Stimulated activated CD8-positive, alpha-beta memory T cell treated with anti-CD3 and anti-CD28 coated beads, Interleukin-7, amount 100 ng/mL, for 4 hours (primary cell): Measurements from ENCODE around the gene LPIN1.
"Not testable (repeated sequence)": the region's sequence is repeated elsewhere in the genome, so short reads cannot be mapped to it uniquely, and the experiment has no call there.

Experiments
- DNase-seq, 2 donors: peaks; one replicate each; pipeline ENCODE4 v3.0.0-alpha.2; 2020; ENCODE audit warnings: low read depth in 2 of 2

Gene LPIN1

DNA sequence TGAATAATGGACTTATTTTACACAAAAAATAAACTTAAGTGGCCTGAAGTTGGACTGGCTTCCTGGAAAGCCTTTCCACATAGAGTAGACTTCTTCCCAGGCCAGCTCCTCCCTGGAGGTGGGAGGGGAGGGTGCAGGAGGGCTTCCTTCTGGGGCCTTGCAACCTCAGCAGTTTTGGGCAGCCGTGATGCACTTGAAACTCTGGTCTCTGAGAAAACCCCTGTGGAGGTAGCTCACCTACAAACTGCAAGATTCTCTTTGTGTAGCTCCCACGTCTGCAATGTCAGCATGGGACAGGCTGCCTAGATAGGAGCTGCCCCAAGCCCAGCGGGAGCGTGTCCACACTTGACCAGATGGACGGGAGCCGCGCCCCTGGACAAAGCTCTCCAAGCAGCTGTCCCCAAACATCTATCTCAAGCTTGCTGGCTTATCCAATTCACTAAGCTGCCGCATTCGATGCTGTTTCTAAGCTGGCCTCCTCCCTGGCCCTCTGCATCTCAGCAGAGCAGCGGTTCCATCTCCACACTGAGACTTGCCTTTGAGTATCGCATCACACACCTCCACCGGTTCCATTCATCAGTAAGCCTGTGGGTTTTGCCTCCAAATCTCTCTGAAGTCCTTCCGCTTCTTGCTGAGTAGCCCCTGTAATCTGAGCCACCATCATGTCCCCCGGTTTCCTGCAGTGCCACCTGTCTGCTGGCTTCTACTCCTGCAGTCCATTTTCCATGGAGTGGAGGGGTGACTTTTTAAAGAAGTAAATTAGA lies 1.6 kb upstream of the LPIN1 start:
- no peak for DNase-seq

DNA sequence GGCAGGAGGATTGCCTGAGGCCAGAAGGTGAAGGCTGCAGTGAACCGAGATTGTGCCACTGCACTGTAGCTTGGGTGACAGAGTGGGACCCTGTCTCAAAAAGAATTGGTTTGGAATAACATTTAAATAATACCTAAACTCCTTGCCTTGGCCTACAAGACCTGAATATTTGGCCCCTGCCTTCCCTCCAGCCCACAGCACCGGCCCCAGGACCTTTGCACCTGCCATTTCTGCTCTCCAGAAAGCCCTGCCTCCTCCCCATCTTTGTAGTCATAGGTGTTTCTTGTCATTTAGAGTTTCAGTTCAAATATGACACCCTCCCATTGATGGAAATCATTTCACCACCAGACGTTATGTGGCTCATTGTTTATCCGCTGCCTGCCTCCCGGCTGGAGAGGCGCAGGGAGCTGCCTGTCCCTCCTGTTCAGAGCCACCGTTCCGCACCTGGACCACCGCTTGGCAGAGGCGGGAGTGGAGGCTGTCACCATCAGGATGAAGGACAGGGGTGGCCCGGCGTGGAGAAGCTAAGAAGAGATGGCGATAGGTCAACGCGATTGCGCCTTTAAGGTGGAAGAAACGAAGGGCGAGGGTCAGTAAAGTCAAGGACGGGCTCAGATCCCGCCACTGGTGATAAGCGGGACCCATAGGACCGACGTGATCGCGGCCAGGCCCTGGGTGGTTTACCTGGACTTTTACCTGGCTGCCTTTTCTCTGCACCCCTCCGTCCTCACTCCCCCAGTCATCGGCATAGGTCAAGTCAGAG lies 638 bp upstream of the LPIN1 start:
- DNase-seq, result no peak

DNA sequence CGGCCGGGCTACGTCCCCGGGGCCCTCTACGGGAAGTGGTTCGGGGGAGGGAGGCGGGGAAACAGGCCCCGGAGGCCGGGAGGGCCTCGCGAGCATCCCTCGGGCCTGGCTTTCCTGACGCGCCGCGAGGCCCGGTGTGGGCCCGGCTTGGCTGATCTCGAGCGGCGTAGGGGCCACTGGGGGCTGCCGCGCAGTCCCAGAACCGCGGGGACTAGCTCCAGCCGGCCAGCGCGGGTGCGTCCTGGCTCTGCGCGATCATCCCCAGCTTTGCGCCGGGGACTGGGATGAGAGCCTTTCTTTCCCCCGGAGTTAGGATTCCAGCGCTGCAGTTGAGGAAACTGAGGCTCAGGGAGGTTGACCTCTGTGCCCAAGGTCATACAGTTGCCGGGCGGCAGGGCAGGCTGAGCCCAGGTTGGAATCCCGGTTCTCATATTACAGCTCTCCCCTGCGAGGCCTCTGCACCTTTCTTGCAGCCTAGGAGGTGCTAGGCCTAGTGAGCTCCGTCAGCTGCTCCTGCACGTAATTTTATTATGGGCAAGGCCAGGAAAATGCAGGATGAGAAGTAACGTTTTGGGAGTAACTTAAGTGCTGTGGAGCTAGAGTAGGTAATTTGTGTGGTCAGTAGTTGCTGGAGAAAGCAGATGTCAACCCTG lies 501 bp downstream of the LPIN1 start:
- no peak for DNase-seq

DNA sequence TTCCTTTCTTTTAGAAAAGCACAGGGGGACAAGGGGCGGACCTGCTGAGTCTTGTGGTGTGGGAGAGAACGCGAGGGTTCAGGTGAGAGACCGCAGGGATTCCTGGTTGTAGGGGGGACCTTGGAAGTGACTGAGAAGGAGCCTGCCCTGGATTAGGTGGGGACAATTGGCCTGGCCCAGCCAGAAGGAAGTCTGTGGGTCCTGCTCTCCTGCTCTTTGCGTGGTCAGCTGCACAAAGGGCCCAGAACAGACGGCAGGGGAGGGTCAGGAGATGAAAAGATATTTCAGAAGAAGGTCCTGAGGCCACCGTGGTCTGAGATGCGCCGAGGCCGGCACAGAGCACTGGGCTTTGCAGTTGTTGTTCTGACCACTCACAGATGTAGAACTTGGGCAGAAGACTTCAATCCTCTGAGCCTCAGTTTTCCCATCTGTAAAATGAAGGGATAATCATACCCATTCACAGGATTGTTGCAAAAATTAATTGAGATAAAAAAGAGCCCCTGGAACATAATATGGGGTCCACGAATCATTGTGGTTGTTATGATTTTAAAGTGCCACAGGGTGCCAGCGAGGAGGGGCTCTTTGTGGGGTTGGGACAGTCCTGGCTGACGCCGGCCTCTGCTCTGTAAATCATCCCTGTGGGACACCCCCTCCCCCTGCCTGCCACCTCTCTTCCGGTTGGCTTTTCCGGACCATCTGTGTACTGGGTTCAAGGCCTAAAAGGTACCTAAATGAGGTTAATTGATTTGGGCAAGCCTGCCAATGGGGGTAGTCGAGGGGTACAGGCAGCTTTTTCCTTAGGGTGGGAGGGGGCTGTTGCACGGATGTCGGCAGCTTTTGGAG lies 1.8 kb downstream of the LPIN1 start:
- no peak for DNase-seq

DNA sequence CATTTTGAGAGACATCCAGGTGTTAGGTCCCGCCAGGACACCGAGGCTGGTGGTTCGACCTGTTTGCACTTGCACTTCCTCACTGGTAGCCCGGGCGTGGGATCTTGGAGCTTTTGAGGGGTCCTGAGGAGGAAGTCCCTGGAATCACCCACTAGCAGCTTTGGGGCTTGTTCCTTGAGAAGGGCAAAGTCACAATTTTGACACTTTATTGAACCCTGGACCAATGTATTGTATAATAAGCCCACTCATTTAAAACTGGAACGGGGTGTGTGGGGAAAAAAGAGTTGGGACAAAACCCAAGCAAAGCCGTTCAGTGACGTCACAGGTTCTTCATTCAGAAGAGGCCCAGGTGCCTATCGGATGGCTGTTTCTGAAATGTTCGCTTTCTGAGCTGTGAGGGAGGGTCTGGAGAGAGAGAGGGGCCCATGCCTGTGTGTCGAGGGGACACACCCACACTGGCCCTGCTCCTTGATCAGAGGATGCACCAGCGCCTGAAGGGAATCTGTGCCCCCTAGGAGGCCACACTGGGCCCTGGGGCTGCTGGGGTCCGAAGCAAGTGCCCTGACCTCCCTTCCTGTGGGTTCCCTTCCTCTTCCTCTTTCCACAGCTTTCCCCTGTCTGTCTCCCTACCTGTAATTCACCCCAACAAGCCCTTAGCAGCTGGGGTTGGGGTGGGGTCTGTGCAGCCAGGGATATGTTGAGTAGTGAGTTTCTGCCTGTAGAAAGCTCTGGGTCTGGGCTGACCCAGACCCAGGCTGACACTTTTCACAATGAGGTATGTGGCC lies 2.6 kb downstream of the LPIN1 start:
- no peak for DNase-seq

DNA sequence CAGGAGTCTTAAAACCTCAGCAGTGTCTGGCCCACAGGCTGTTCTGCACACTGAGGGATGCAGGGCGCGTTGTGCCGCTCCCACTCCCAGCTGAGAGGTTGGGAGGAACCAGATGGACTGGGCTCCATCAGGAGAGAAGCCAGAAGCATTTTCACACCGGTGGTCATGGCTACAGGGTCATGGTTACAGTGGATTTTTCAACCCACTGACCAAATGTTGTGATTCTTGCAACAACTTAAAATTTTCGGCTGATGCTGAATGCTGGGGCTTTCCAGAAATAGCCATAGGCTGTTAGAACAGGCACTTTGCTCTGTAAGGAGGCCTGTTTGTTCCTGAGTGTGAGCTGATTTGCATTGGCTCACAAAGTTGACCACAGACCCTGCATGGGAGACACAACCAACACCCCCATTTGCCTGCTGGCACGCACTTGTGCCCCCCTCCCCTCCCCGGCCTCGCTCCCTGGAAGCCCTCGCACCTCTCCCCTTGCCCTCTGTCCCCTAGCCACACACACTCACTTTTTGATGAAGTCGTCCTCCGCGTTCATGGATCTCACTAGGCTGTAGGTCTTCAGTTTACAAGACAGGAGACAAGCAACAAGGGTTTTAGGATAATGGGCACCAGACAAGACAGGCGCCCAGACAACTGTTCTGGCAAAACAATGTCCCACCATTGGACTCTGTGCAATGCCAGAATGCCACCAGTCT lies 3.4 kb downstream of the LPIN1 start:
- no peak for DNase-seq

DNA sequence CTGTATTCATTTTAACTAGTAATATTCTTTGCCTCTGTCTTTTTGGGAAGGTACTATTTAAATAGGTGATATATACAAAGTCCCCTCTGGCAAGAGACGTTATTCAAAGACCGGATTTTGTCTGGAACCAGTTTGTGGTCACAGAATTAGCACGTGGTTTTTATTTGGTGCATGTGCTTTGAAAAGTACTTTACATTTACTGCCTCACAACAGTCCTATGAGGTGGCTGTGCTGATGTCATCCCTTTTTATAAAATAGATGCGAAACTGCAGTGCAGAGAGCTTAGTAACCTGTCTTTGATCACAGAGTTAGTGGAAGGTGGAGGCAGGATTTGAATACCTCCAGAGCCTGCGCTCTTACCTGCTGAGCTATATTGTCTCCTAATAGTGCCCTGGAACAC lies 4.0 kb downstream of the LPIN1 start:
- peak; percentile 28 to 53 for DNase-seq

DNA sequence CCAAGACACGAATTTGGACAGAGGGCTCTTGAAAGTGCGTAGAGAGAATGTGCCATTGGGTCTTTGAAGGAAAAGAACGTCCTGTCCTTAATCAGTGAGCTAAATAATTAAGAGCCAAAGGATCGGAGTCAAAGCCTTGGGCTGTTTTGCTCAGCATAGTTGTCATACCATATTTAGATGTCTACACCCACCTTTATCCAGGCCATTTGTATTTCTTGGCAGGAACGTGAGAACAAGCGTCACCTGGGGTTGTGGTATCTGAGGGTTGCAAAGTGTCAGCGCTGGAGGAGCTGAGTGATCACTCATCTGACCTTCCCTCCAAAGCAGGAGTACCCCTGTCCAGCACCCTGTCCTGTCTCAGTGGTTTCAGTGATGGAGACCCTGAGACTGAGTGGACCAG lies 4.5 kb downstream of the LPIN1 start:
- no peak for DNase-seq

DNA sequence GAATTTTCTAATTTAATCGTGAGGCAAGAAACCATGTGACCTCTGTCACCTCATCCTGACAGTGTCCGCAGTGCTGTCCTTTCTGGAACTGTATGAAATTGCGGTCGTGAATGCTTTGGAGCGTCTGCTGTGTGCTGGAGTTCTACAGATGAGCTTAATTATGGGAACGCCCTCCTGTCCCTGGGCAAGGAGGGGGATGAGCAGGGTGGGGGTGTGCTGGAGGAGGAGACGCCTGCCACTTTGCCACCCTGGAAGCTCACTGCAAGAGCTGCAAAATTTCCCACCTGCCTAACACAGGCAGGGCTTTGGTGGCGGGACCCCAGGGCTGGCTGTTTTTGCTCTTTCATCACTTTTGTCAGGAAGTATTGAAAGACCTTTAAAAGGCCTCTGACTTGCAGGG lies 6.5 kb downstream of the LPIN1 start:
- no peak for DNase-seq

DNA sequence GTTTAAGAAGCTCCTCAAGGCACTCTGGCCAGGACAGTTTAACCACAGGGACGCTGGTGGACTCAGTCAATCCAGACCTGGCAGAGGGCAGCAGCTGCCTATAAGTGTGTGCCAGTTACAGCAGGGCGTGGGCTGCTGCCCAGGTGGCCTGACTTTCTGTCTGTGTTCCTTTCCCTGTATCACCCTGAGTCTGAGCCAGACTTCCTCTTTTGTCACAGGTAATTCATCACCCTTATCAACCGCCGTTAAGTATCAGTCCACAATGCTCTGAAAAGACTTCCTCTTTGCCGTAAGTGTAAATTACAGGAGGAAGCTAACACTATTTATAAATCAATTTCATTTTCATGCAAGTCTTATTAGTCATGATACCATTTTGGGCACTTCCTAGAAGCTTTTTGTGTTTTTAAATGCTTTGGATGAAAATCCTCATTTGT lies 7.0 kb downstream of the LPIN1 start:
- peak in 1 of 2 donors; percentile 38 for DNase-seq

DNA sequence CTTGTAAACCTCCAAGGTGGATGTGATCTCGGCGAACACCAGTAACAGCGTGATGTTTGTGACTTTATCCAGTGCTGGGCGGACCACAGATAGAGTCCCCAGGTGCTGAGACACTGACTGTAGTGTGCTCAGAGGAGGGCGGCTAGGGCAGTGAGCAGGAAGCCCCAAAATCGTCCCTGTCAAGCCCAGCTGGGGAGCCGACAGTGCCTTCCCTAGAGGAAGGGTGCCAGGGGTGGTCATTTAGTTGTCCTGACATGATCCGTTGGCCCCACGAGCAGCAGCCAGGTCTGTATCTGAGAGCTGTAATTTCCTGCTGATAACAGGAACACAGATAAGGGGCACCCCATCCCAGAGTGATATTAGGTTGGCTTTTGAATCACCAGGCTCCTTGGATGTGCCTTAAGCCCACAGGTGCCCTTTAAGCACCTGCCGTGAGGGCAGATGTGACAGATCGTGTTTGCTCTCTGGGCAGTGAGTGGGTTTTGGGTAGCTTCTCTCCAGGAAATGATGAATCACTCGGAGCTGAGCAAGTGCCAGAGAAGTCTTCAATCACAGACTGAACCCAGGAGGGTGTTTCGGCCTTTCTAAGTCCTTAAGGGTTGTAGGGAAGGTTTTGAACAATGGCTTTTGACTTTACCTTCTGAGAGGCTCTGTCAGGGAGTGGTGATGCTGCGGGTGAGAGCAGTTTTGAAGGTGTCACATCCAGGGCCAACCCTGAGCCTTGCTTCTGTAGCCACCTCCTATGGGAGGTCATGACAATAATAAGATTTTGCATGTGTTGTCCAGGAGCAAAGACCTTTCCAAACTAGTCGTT lies 7.7 kb downstream of the LPIN1 start:
- DNase-seq, result peak; percentile 67 to 71

DNA sequence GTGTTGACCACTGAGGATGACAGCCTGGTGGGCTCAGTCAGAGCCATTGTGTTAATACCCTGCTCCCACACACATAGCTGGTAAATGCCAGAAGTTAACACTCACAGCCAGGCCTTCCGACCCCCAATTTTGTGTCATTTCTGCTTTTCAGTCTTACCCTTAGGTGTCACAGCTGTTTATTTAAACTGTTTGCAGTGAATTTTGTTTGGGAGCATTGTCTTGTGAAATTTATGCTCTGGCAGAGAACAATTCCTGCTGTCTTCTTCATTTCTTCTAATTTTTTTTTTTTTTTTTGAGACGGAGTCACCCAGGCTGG lies 8.2 kb downstream of the LPIN1 start:
- DNase-seq, result no peak

DNA sequence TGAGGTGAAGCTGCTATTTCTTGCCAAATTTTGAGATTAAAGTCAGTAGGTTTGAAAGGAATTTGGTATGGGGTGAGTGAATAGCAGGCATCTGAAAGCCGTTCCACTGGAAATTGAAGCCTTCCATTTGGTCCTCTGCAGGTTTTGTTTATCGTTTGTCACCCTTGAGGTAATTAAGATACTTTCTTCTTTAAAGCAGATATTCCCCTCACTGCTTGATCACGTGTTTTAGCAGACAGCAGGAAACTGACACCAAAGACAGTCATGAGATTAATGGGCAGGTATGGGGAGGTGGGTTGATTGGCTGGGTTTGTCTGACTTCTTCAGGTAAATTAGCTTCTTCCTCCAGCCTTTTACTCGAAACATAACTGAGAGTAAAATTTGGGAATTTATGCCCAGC lies 10.7 kb downstream of the LPIN1 start:
- no peak for DNase-seq

DNA sequence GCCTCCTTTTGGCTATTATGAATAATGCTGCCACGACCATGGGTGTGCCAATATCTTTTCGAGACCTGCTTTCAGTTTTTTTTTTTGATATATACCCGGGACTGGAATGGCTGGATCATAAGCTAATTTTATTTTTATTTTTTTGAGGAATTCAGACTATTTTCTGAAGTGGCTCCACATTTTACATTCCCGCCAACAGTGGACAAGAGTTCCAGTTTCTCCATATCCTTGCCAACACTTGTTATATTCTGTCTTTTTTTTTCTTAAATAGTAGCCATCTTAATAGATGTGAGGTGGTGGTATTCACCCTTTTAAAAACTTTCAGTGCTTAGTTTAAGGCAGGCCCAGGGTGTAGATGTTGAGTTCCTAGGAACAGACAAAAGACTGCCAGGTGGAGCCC lies 11.8 kb downstream of the LPIN1 start:
- no peak for DNase-seq

DNA sequence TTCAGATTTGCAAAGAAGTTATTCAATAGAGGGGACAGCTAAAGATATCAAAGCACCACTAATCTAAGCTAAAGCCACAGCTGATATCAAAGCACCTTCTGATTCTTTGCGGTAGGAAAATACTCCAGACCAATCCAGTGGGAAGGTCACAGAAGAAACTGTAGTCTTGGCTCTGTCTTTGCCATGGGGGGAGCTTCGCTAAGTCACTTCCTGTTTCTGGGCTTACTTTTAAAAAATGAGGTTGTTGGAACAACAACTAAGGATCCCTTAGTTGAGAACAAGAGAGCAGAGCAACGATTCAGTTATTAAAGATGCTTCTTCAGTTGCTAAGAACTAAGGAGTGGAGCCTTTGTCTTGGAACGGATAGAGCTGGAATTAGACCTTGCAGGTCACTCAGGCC lies 12.2 kb downstream of the LPIN1 start:
- DNase-seq, result no peak

DNA sequence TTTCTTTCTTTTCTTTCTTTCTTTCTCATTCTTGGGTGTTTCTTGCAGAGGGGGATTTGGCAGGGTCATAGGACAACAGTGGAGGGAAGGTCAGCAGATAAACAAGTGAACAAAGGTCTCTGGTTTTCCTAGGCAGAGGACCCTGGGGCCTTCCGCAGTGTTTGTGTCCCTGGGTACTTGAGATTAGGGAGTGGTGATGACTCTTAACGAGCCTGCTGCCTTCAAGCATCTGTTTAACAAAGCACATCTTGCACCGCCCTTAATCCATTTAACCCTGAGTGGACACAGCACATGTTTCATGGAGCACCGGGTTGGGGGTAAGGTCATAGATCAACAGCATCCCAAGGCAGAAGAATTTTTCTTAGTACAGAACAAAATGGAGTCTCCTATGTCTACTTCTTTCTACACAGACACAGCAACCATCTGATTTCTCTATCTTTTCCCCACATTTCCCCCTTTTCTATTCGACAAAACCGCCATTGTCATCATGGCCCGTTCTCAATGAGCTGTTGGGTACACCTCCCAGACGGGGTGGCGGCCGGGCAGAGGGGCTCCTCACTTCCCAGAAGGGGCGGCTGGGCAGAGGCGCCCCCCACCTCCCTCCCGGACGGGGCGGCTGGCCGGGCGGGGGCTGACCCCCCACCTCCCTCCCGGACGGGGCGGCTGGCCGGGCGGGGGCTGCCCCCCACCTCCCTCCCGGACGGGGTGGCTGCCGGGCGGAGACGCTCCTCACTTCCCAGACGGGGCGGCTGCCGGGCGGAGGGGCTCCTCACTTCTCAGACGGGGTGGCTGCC lies 12.9 kb downstream of the LPIN1 start:
- DNase-seq, result not testable (repeated sequence)

DNA sequence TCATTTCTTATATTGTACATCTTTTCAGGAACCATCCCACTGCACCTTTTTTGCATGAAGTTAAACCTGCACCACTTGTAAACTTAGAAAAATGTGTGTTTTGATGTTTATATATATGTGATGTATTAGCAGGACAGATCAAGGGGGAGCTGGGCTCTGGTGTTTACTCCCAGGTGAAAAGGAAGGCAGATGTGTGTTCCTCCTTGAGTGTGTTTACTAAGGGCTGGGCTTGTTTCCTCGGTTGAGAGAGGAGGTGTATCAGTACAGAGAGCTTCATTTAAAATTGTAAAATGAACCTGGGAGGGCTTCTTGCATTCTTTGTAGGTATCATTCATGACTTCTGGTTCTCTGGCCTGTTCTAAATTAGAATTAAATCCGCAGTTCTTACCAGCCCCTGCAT lies 14.8 kb downstream of the LPIN1 start:
- DNase-seq, result no peak

DNA sequence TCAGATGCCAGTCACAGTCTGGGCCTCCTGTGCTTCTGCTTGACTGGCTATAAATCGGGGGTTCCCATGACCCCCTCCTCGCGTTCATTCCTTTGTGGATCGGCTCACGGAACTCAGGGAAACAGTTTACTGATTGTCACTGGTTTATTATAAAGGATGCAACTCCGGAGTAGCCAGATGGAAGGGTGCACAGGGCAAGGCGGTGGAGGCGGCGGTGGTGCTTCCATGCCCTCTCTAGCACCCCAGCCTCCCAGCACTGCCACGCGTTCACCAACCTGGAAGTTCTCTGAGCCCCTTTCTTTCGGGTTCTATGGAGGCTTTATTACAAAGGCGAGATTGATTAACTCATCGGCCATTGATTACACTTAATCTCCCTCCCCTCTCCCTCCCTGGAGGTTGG lies 15.6 kb downstream of the LPIN1 start:
- no peak for DNase-seq
